CD4-positive, alpha-beta T cell treated with Interleukin-17A for 1 hour (primary cell): ENCODE results near the gene ZXDC.

ENCODE experiments used
- DNase-seq: peaks from one replicate; pipeline ENCODE4 v3.0.0-alpha.2; 2020

ZXDC gene

GRCh38 chr3:126390201-126390600, 85.5 kb downstream of the ZXDC start:
- DNase-seq = no peak

GRCh38 chr3:126389794-126390146, 85.9 kb downstream of the ZXDC start:
- DNase-seq = no peak

- peak; percentile 22 for DNase-seq
Observed at GRCh38 chr3:126389112-126389793, 86.4 kb downstream of the ZXDC start.
